IMR-90 (cell line): ENCODE results near the gene ATP6V1F.

Experiments used
- BHLHE40 ChIP-seq: fragments of 150-350 bp; IDR thresholded peaks from 2 replicates; pipeline ENCODE4 v1.6.1; 2016; ENCODE audit warnings: mild to moderate bottlenecking, low read depth, low read length
- CEBPB ChIP-seq: IDR thresholded peaks from 2 replicates; pipeline ENCODE4 v1.6.1; 2012; ENCODE audit warnings: low read depth, low read length, improper control_type of control experiment
- MXI1 ChIP-seq: IDR thresholded peaks from 2 replicates; pipeline ENCODE4 v1.6.1; 2012; ENCODE audit warnings: low read depth, mild to moderate bottlenecking, low read length, moderate library complexity, borderline replicate concordance
- NFE2L2 ChIP-seq: fragments of 150-350 bp; IDR thresholded peaks from 2 replicates; pipeline ENCODE4 v1.6.1; 2016; ENCODE audit warnings: low read depth, mild to moderate bottlenecking, low read length
- POLR2A ChIP-seq: IDR thresholded peaks from 2 replicates; pipeline ENCODE4 v1.6.1; 2012; ENCODE audit warnings: mild to moderate bottlenecking, low read depth, low read length
- RAD21 ChIP-seq: IDR thresholded peaks from 2 replicates; pipeline ENCODE4 v1.6.1; 2012; ENCODE audit warnings: low read length, improper control_type of control experiment
- RCOR1 ChIP-seq: IDR thresholded peaks from 2 replicates; pipeline ENCODE4 v1.6.1; 2012; ENCODE audit warnings: mild to moderate bottlenecking, low read length, improper control_type of control experiment; ENCODE audit not compliant: insufficient replicate concordance
- RFX5 ChIP-seq: IDR thresholded peaks from 2 replicates; pipeline ENCODE4 v1.8.0; 2012; ENCODE audit warnings: low read depth, mild to moderate bottlenecking, low read length, moderate library complexity
- SMC3 ChIP-seq: fragments of 150-350 bp; IDR thresholded peaks from 2 replicates; pipeline ENCODE4 v1.6.1; 2016; ENCODE audit warnings: low read depth, mild to moderate bottlenecking, antibody characterized with exemption, low read length, moderate library complexity
- TF ChIP-seq, protein P1 (sequence below): conservative IDR thresholded peaks from 2 replicates; pipeline ENCODE4 v1.5.1; 2012; ENCODE audit warnings: mild to moderate bottlenecking, low read depth, low read length, improper control_type of control experiment

DNA sequence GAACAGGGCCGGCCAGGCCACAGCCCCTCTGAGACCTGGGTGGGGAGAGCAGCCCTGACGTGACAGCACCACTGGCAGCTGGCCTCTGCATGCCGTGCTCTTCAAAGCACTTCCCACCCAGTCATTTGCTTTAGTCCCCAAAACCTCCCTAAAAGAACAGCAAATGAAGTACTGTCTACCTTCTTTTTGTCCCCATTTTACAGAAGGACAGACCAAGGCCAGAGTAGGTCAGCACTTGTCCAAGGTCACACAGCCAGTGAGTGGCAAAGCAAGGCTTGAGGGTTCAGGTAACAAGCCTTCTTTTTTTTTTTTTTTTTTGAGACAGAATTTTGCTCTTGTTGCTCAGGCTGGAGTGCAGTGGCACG lies 15.1 kb downstream of the ATP6V1F start:
- TF ChIP-seq, protein P1, sequence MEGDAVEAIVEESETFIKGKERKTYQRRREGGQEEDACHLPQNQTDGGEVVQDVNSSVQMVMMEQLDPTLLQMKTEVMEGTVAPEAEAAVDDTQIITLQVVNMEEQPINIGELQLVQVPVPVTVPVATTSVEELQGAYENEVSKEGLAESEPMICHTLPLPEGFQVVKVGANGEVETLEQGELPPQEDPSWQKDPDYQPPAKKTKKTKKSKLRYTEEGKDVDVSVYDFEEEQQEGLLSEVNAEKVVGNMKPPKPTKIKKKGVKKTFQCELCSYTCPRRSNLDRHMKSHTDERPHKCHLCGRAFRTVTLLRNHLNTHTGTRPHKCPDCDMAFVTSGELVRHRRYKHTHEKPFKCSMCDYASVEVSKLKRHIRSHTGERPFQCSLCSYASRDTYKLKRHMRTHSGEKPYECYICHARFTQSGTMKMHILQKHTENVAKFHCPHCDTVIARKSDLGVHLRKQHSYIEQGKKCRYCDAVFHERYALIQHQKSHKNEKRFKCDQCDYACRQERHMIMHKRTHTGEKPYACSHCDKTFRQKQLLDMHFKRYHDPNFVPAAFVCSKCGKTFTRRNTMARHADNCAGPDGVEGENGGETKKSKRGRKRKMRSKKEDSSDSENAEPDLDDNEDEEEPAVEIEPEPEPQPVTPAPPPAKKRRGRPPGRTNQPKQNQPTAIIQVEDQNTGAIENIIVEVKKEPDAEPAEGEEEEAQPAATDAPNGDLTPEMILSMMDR, result no peak
- TF ChIP-seq POLR2A (no peak), RFX5 (no peak), CEBPB (no peak), NFE2L2 (no peak), RAD21 (no peak), SMC3 (no peak), BHLHE40 (no peak), MXI1 (no peak), RCOR1 (no peak)
